SIG-M5 (cell line): ENCODE measurements around the gene NADK2.
"Not testable (repeated sequence)": the region's sequence is repeated elsewhere in the genome, so short reads cannot be mapped to it uniquely, and the experiment has no call there.

Source experiments
- DNase-seq: peaks from one replicate; lab custom pipeline; 2025; lab: John Stamatoyannopoulos, UW

The NADK2 gene

GRCh38 chr5:36241631-36242533, at the start of gene NADK2:
Gene NADK2, minus strand, starts transcription at chr5:36241925. Its CDS starts 127 bp downstream, at chr5:36241798.
- DNase-seq = peak; percentile 46

DNA sequence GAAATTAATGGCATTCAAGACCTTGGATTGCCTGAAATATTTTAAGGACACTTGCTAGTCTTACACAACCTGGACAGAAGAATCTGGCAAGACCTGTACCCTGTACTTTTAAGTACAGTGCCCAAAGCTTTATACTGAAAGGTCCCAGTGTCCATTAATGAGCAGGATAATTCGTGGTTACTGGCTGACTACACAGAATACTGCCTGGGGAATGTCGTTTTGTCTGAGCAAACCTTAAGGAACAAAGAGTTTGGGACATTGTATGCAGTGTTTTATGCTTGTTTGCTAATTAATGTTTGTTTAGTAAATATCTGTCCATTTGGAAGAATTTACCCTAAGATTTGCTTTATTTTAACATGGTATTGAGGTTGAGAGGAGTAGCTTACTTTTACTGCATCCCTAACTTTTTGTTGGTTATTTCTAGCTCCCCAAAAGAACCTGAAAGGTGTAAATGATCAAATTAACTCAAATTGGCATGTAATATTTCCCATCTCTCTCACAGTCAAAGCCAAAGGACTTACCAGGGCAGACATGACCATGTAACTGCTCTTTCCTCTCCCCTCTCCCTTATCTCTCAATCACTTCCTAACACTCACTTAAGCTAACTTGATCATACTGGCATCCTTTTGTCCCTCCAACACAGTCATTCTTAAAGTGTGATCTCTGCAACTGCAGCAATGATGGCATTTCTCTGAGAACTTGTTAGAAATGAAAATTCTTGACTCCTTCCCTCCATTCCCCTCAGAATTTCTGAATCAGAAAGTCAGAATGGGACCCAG, 44.3 kb upstream of the NADK2 start:
- no peak for DNase-seq

DNA sequence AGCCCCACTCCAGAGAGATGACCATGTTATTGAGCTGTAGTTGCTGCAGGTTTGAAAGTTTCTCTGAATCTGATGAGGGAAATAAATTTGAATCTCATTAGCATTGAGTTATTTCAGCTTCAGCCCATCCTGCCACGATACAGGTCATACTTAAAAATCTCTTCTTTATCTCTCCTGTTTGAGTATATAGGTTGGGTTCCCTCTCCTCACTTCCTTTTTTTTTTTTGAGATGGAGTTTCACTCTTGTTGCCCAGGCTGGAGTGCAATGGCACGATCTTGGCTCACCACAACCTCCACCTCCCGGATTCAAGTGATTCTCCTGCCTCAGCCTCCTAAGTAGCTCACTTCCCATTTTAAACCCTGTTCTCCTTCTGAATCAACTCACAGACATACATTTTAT, 42.0 kb upstream of the NADK2 start:
- not testable (repeated sequence) for DNase-seq

- DNase-seq = no peak
These were observed 39.9 kb upstream of the NADK2 start for GRCh38 chr5:36281626-36282025.

DNA sequence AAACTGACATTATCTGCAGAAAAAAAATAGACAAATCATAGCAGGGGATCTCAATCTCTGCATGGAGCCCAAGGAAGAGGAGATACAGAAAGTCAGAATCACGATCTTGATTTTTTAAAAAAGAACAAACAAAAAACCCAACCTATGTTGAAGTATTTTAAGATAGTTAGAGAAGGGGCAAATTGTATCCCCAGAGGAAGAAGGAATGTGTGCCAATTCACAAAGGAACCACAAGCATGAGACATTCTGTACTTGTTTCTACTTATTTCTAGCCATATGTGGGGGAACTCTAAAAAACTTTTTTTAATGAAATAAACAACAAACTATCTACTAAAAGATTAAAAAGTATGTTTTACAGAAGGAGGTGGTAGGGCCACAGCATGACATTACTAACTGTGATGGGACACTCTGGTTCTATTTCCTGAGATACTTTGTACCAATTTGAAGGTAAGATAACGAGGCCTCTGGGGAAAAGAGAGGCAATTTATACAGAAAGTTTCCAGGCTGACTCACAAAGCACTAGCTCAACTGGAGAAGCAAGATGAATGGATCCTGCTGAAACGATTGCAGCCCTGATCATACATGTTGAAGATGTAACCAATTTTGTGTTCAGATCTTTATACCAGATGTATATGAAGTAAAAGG, 37.5 kb upstream of the NADK2 start:
- DNase-seq = no peak

- DNase-seq = no peak
These were observed 35.9 kb upstream of the NADK2 start for GRCh38 chr5:36277521-36278176.

DNA sequence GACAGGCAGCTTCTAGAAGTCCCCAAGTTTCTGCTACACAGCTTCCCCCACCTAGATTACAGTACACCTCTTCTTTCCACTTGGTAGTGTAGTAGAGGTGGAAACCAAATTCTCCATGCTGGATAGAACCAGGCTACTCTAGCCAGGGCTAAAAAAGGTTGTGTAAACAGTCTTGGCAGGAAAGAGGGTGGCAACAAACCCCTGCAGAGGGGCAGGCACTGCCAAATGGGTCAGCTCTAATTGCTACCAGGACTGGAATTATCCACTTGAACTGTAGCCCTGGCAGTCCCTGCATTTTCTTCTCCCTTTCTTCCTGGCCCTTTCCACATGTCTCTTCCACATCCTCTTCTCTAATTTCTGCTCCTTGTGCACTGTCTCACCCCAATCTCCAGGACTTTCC, 35.1 kb upstream of the NADK2 start:
- DNase-seq = no peak

DNA sequence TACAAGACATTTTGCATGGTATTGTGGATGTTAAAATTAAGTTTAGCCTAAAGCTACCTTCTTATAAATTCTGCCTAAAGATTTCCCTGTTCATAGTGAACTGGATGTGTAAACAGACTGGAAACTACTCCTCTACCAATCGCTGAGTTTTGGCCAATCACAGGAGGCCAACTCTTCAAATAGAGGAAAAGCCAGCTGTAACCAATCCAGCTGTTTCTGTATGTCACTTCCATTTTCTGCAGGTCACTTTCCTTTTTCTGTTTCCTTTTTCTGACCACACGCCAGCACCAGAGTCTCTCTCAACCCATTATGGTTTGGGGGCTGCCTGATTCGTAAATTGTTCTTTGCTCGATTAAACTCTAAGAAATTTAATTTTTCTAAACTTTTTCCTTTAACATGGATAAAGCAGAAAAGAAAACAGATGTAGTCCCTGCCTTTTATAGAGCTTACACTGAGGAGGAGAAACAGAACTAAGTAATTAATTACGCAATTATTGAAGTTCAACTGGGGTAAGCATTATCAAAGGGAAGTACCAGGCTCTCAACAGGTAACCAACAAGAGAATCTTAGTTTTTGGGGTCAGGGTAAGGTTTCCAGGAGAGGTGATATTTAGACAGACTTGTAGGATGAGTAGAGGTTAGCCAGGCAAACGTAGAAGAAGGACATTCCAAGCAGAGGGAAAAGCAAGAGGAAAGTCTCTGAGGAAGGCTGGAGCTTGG, 32.2 kb upstream of the NADK2 start:
- no peak for DNase-seq

DNA sequence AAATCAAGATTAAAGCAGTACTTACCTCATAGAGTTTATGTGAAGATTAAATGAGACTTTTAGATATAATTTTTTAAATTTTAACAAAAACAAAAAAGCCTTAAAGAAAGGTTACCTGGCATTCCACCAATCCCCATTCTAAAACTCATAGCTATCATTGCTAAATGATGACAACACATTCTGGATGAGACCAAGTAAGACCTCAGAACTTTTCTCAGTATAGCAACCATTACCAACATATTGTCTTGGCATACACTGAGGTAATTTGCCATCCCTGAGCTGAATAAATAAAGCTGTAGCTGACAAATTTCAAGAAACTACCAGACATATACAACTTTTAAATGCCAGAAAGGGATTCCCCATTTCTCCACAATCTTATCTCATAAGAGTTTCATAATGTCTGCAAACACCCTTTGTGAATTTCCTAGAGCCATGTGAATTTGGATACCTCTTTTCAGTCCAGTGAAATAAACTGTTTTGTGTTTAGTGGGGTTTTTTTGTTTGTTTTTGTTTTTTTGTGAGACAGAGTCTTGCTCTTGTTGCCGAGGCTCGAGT, 30.5 kb upstream of the NADK2 start:
- no peak for DNase-seq

DNA sequence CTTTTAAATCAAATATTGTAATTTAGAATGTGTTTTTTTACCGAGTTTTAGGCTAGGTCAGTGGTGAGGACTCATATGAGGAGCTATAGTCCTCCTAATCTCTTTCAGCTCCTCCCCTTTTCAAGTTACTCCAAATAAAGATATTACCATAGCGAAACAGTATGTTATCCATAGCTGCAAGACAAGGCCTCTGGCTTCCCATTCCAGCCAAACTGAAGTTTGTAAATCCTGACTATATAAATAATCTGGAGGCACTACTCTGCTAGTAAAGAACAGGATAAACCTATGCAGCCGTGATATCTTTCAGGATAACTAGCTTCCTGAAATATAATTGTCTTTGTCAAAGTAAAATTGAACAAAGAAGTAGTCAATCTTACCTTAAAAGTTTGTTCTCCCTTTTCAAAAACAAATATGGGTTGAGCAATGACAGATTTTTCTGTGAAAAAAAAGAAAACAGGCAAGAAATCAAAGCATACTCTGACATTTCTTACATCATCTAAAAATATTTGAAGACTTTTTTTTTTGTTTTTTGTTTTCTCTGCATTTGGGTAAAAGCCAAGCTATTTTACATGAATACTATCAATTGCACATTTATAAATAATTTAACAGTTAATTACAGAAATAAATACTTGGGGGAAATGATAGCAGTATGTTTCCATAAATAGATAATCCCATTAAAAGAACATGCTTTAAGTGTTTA, 29.3 kb upstream of the NADK2 start:
- no peak for DNase-seq

GRCh38 chr5:36270175-36270574, 28.4 kb upstream of the NADK2 start:
- DNase-seq = no peak

DNA sequence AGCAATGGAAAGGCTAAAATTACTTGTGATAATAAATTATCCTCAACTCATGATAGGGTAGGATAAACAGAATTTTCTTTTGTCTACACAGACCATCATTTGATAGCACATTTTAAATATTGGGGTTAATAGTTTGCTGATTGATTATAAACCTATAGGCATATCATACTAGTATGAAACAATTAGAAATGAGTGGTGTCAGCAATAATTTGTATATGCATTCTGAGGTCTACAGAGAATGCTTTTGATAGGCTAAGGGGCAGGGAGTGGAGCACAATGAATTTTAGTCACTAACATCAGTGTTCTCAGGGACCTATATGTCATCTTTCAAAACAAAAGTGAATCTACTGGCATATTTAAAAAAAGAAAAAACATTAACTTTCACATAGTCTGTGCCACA, 27.8 kb upstream of the NADK2 start:
- DNase-seq = no peak

DNA sequence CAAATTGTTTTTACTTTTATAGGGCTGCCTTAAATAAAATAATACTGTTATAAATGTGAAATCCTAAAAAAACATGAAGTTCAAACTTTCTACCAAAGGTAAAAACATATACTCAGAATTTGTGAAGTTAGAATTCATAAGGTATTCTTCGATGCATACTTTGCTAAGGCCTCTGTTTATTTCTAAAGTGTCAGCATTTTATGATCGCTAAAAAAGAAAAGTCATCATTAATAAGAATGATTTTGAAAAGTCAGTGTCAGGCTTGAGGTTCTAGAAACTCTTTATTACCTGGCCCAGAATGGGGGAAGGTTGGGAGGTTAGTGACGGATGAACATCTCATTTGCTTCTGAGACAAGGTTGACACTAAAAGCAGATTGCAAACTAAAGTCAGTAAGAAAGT, 26.2 kb upstream of the NADK2 start:
- DNase-seq = no peak

DNA sequence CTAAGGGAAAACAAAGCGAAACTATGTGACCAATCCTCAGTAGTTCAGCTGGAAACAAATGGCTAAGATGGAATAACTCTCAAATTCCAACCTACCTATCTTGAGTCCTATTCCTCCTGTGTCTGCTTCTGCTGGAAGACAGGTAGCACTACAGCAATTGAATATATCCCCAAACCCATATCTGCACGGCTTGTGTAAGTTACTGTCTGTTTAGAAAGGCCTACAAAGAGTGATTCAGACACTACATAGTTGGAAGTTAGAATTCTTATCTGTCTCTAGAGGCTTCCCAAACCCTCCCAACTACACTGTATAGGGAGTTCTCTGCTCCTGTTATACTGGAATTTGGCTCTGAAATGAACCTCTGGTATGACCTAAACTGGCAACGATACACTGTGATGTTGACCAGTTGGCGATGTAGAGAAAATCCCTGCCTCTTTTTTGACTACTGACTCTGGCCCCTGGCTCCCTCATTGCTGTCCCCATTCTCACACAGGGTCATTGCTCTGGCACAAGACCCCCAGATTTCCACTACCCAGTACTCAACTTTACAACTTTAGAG, 22.6 kb upstream of the NADK2 start:
- DNase-seq = no peak

GRCh38 chr5:36261186-36261585, 19.5 kb upstream of the NADK2 start:
- DNase-seq = no peak

DNA sequence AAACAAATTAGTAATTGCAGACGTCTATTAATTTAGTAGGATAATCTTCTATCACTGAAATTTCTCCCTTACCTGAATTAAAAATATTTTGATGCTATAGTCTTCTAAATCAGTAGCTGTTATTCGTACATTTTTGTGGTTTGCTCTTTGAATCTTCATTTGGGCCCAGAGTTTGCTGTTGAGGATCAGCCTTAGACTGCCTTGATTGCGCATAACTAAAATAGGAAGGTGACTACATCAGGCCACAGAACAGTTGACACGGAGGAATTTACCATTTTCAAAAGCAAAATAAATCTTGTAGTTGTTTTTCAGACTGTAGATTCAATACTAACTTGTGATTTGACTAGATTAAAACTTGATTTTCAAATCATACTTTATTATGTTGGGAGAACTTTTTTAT, 11.8 kb upstream of the NADK2 start:
- DNase-seq = no peak

DNA sequence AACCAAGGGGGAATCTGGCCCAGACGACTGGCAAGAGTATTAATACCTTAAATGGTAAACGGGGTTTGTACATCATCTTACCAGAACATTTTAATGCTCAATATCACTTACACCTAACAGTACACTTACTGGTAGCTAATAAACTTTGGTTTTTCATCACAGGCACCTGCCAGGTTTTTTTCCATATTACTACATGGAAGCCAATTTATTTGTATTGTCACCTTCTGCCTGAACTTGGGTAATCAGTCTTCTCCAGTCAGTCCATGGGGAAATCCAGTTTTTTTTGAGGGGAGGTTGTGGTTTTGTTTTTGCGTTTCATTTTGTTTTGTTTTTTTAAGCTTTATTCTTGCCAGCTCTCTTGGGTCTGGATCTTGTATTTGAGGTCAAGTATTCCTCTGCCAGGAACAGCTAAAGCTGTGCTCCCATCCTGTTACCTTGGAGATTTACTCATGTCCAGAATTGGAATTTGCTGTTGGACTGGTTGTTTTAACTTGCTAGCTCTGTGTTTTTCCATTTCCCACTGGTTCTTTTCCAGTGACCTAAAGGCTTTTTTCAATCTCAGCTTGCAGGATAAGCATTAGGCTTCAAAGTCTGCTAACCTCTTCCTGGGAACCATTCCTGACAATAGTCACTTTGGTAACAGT, 11.1 kb upstream of the NADK2 start:
- DNase-seq = no peak

DNA sequence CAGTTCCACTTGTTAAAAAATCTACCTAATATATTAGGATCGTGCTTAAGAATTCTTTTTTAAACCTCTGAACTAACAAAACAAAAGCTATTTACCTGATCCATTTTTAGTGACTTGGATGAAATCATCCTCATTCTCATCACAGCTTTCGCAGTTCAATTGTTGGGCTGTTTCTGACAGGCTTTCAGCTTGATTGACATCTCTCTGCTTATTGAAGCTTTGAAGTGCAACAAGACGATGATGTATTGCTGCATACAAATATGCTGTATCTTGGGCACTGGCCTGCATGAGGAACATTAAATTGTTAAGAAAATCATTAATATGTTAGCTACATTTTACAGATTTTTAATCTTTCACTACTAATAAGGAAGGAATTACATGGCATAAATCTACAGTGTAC, 9.5 kb upstream of the NADK2 start:
- DNase-seq = no peak

- DNase-seq = no peak
These were observed 8.7 kb upstream of the NADK2 start for GRCh38 chr5:36250427-36250826.
